ENCODE results near the gene TMEM165. TPM values are rescaled to one million over a fixed set of nuclear protein-coding genes. Genes with fewer than 3 reads are reported as not detected.

Gene TMEM165
- total RNA-seq, 1 experiment from 2014 or later: 88.0 TPM

- Histone ChIP-seq H3K4me3 (ENCODE audit: insufficient read depth, low read depth, low read length) (no peak overlapping the region), H3K36me3 (replicated peaks; ENCODE audit: control insufficient read depth, insufficient read depth, low read length) (peaks cover 7% of the 10 kb centered on the region), H3K27me3 (ENCODE audit: control insufficient read depth, insufficient read depth, low read length) (no peaks in the 10 kb centered on the region)
- DNase-seq: no peak
Measured at GRCh38 chr4:55442541-55442940, 46.8 kb downstream of the TMEM165 start.

- Histone ChIP-seq H3K4me3 (ENCODE audit: insufficient read depth, low read depth, low read length) (no peak overlapping the region), H3K27me3 (ENCODE audit: control insufficient read depth, insufficient read depth, low read length) (no peaks in the 10 kb centered on the region), H3K36me3 (replicated peaks; ENCODE audit: control insufficient read depth, insufficient read depth, low read length) (peaks cover 8% of the 10 kb centered on the region)
- DNase-seq: no peak
Measured at GRCh38 chr4:55444827-55445226, 49.1 kb downstream of the TMEM165 start.

DNA sequence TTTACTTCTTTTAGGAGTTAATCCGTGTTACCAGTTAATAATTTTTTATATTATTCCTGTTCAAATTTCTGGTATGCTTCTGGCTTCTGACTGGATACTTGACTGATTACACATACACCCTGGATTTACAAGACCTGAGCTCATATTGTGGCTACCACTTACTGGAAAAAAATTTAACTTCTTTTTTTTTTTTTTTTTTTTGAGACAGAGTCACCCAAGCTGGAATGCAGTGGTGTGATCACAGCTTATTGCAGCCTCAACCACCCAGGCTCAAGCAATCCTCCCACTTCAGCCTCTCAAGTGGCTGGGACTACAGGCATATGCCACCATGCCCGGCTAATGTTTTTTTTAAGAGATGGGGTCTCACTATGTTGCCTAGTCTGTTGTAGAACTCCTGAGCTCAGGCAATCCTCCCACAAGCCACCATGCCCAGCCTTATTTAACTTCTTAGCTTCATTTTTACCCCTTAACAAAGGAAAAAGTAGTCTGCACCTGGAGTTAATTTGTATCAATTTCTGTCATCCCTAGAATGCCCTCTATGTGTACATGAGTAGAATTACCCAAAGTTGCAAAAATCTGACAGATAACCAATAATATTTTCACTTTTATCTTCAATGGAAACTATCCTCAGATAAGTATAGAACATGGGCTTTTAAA, 50.3 kb downstream of the TMEM165 start:
- Histone ChIP-seq H3K4me3 (ENCODE audit: insufficient read depth, low read depth, low read length) (no peak overlapping the region), H3K27me3 (ENCODE audit: control insufficient read depth, insufficient read depth, low read length) (no peaks in the 10 kb centered on the region), H3K36me3 (replicated peaks; ENCODE audit: control insufficient read depth, insufficient read depth, low read length) (peaks cover 8% of the 10 kb centered on the region)
- no peak for DNase-seq

DNA sequence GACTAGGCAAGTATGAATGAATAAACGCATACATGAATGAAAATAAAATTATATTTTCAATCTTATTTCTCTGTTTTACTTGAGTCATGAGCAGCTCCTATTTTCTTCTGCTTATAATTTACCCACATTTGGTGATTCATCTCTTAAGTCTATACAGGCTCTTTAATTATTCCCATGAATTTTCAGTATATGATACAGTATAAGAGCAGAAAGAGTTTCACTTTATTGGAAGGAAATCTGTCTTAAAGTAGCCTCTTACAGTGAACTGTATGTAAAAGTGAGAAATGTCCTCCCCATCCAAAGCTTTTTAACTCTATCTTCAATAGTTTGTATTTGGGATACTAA, 50.8 kb downstream of the TMEM165 start:
- DNase-seq: no peak
- H3K27me3 ChIP-seq (ENCODE audit: control insufficient read depth, insufficient read depth, low read length): no peaks in the 10 kb centered on the region
- H3K4me3 ChIP-seq (ENCODE audit: insufficient read depth, low read depth, low read length): no peak overlapping the region
- H3K36me3 ChIP-seq (replicated peaks; ENCODE audit: control insufficient read depth, insufficient read depth, low read length): peaks cover 8% of the 10 kb centered on the region

DNA sequence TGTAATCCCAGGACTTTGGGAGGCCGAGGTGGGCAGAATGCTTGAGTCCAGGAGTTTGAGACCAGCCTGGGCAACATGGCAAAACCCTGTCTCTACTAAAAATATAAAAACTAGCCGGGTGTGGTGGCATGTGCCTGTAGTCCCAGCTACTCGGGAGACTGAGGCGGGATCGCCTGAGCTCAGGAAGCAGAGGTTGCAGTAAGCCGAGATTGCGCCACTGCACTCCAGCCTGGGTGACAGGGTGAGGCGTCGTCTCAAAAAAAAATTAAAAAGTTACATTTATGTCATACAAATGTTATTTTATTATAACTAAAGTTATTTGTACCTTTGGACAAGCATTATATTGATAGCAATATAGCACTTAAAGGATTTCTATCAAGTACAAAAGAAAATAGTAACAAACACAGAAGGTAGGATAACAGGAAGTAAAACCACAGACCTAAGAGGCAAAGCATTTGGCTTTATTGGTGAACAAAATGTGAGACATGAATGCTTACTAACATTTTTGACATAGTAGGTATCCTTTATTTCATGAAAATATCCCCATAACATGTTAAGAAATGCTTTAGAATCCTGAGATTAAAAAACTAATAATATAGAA, 51.5 kb downstream of the TMEM165 start:
- Histone ChIP-seq H3K36me3 (replicated peaks; ENCODE audit: control insufficient read depth, insufficient read depth, low read length) (peaks cover 9% of the 10 kb centered on the region), H3K4me3 (ENCODE audit: insufficient read depth, low read depth, low read length) (no peak overlapping the region), H3K27me3 (ENCODE audit: control insufficient read depth, insufficient read depth, low read length) (no peaks in the 10 kb centered on the region)
- no peak for DNase-seq

GRCh38 chr4:55447831-55448230, 52.1 kb downstream of the TMEM165 start:
- no peak for DNase-seq
- Histone ChIP-seq H3K36me3 (replicated peaks; ENCODE audit: control insufficient read depth, insufficient read depth, low read length) (peaks cover 10% of the 10 kb centered on the region), H3K27me3 (ENCODE audit: control insufficient read depth, insufficient read depth, low read length) (no peaks in the 10 kb centered on the region)

GRCh38 chr4:55450566-55450965, 54.8 kb downstream of the TMEM165 start:
- H3K4me3 ChIP-seq (ENCODE audit: insufficient read depth, low read depth, low read length): no peak overlapping the region
- no peaks in the 10 kb centered on the region for H3K27me3 ChIP-seq (ENCODE audit: control insufficient read depth, insufficient read depth, low read length)
- DNase-seq: no peak
- peaks cover 4% of the 10 kb centered on the region; the same call in 1 of the 2 replicates for H3K36me3 ChIP-seq (replicated peaks; ENCODE audit: control insufficient read depth, insufficient read depth, low read length)

More at GRCh38 chr4:55447831-55448230, 52.1 kb downstream of the TMEM165 start:
- no peak overlapping the region for H3K4me3 ChIP-seq (ENCODE audit: insufficient read depth, low read depth, low read length)

- Histone ChIP-seq H3K27me3 (ENCODE audit: control insufficient read depth, insufficient read depth, low read length) (no peaks in the 10 kb centered on the region), H3K4me3 (ENCODE audit: insufficient read depth, low read depth, low read length) (no peak overlapping the region), H3K36me3 (replicated peaks; ENCODE audit: control insufficient read depth, insufficient read depth, low read length) (no peaks in the 10 kb centered on the region; the same call in 1 of the 2 replicates)
- DNase-seq: no peak
Measured at GRCh38 chr4:55458164-55458563, 62.4 kb downstream of the TMEM165 start.

- DNase-seq: no peak
- Histone ChIP-seq H3K36me3 (replicated peaks; ENCODE audit: control insufficient read depth, insufficient read depth, low read length) (no peaks in the 10 kb centered on the region; the same call in 1 of the 2 replicates), H3K27me3 (ENCODE audit: control insufficient read depth, insufficient read depth, low read length) (no peaks in the 10 kb centered on the region), H3K4me3 (ENCODE audit: insufficient read depth, low read depth, low read length) (no peak overlapping the region)
Measured at GRCh38 chr4:55458611-55459010, 62.9 kb downstream of the TMEM165 start.

DNA sequence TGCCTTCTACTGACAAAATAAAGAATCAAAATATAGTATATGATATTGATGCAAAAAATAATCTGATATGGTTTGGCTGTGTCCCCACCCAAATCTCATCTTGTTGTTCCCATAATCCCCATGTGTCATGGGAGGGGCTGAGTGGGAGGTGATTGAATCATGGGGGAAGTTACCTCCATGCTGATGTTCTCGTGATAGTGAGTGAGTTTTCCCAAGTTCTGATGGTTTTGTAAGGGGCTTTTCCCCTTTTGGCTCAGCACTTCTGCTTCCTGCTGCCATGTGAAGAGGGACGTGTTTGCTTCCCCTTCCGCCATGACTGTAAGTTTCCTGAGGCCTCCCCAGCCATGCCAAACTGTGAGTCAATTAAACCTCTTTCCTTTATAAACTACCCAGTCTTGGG, 70.2 kb downstream of the TMEM165 start:
- Histone ChIP-seq H3K4me3 (ENCODE audit: insufficient read depth, low read depth, low read length) (no peak overlapping the region), H3K36me3 (replicated peaks; ENCODE audit: control insufficient read depth, insufficient read depth, low read length) (peaks cover 2% of the 10 kb centered on the region)

GRCh38 chr4:55468724-55469123, 73.0 kb downstream of the TMEM165 start:
- H3K27me3 ChIP-seq (ENCODE audit: control insufficient read depth, insufficient read depth, low read length): no peaks in the 10 kb centered on the region
- no peak for DNase-seq
- H3K36me3 ChIP-seq (replicated peaks; ENCODE audit: control insufficient read depth, insufficient read depth, low read length): peaks cover 2% of the 10 kb centered on the region; the same call in 1 of the 2 replicates
- H3K4me3 ChIP-seq (ENCODE audit: insufficient read depth, low read depth, low read length): no peak overlapping the region

More for the DNA sequence above, 70.2 kb downstream of the TMEM165 start:
- DNase-seq: no peak
- H3K27me3 ChIP-seq (ENCODE audit: control insufficient read depth, insufficient read depth, low read length): no peaks in the 10 kb centered on the region

GRCh38 chr4:55469979-55470378, 74.2 kb downstream of the TMEM165 start:
- Histone ChIP-seq H3K4me3 (ENCODE audit: insufficient read depth, low read depth, low read length) (no peak overlapping the region), H3K36me3 (replicated peaks; ENCODE audit: control insufficient read depth, insufficient read depth, low read length) (peaks cover 7% of the 10 kb centered on the region), H3K27me3 (ENCODE audit: control insufficient read depth, insufficient read depth, low read length) (no peaks in the 10 kb centered on the region)
- no peak for DNase-seq

Other genes with a start within 250 kb of the TMEM165 start
- 31.9 and 33.9 TPM in 2 replicates for gene SRD5A3, start 49.7 kb upstream of the TMEM165 start, total RNA-seq (2014; rRNA removed; shearing (Covaris generic))
- 15.9 and 29.2 TPM in 2 replicates for gene CLOCK, start 151.0 kb downstream of the TMEM165 start, total RNA-seq (2014; rRNA removed; shearing (Covaris generic))
- not detected in 2 replicates for gene PDCL2, start 196.3 kb downstream of the TMEM165 start, total RNA-seq (2014; rRNA removed; shearing (Covaris generic))
- gene NMU, start 240.3 kb downstream of the TMEM165 start, total RNA-seq (2014; rRNA removed; shearing (Covaris generic)): 52.5 and 63.5 TPM in 2 replicates